HepG2 (cell line): Measurements from ENCODE around the gene ADGRG4. TPM values are rescaled to one million over a fixed set of nuclear protein-coding genes. Genes with fewer than 3 reads are reported as not detected.

Experiments used
- ATAC-seq: fragments of 200-7000 bp; cut with Tn5 transposase; 3 replicates; pipeline ENCODE4 v1.9.1; 2020; ENCODE audit warnings: mild to moderate bottlenecking, moderate library complexity
- BruUV-seq: library from RNA; stranded (reverse); fragments of 400-500 nt; replicated peaks from 2 replicates; lab custom pipeline; 2021; lab: Mats Ljungman, UMichigan
- CTCF ChIA-PET: fragments of 300-600 bp; formaldehyde crosslinking; extraction: SDS; loops from one replicate; lab custom pipeline; 2021; ENCODE audit warnings: low total read pairs, inconsistent platforms, low intra/inter-chr PET ratio; lab: Yijun Ruan, JAX
- POLR2A ChIA-PET: fragments of 350-600 bp; sonication (Branson Sonifier 250); formaldehyde crosslinking; loops from one replicate; lab custom pipeline; 2020; ENCODE audit warnings: antibody characterized with exemption, inconsistent platforms; lab: Yijun Ruan, JAX
- DNase-seq: peaks from one replicate; pipeline ENCODE4 v3.0.0-alpha.2; 2015; ENCODE audit warnings: low spot score
- FAIRE-seq: peaks from 3 replicates; lab custom pipeline; 2011; peaks lifted over from hg19 to GRCh38; lab: Jason Lieb, UNC
- H2AFZ ChIP-seq: one replicate; pipeline ENCODE4 v1.6.1; 2011; ENCODE audit warnings: low read length, inconsistent platforms
- H3K27ac ChIP-seq: fragments of 300-600 bp; 3 replicates; pipeline ENCODE4 v1.8.0; 2011; ENCODE audit warnings: mixed run types, mild to moderate bottlenecking, mixed read lengths, low read length, inconsistent platforms; ENCODE audit not compliant: insufficient read depth; ENCODE audit errors: extremely low read length
- H3K27me3 ChIP-seq, 2 experiments: fragments of 200-600 bp in 1 of 2; 2 replicates in 1 of 2; 3 replicates in 1 of 2; pipeline versions ENCODE4 v1.6.0 to v1.8.0; 2011; ENCODE audit warnings: low read length in 2 of 2, mild to moderate bottlenecking in 2 of 2, moderate library complexity in 2 of 2, inconsistent platforms in 1 of 2; ENCODE audit not compliant: insufficient read depth in 2 of 2, control insufficient read depth in 1 of 2
- H3K36me3 ChIP-seq, 2 experiments: fragments of 200-600 bp in 1 of 2; replicated peaks in 1 of 2; 2 replicates in 1 of 2; 3 replicates in 1 of 2; pipeline versions ENCODE4 v1.5.1 to v1.8.0; 2011; ENCODE audit warnings: low read length in 2 of 2, inconsistent platforms in 1 of 2; ENCODE audit not compliant: insufficient read depth in 2 of 2, control insufficient read depth in 1 of 2
- H3K4me1 ChIP-seq: 2 replicates; pipeline ENCODE4 v1.5.1; 2012; ENCODE audit warnings: low read length, inconsistent platforms; ENCODE audit not compliant: insufficient read depth
- H3K4me2 ChIP-seq: 2 replicates; pipeline ENCODE4 v1.6.0; 2011; ENCODE audit warnings: low read depth, low read length, inconsistent platforms
- H3K4me3 ChIP-seq, 3 experiments: fragments of 200-600 bp in 1 of 3; sonication (generic), shearing (Covaris generic) in 1 of 3; replicated peaks in 1 of 3; 2 replicates each; pipeline ENCODE4 v1.5.1; 2011 to 2016; ENCODE audit warnings: low read length in 3 of 3, inconsistent platforms in 2 of 3, low read depth in 2 of 3, mild to moderate bottlenecking in 2 of 3, control low read depth in 1 of 3, mixed read lengths in 1 of 3; ENCODE audit not compliant: insufficient read depth in 1 of 3
- H3K79me2 ChIP-seq: one replicate; pipeline ENCODE4 v1.6.1; 2011; ENCODE audit warnings: low read length, inconsistent platforms; ENCODE audit not compliant: insufficient read depth
- H3K9ac ChIP-seq: 2 replicates; pipeline ENCODE4 v1.6.0; 2011; ENCODE audit warnings: mild to moderate bottlenecking, low read depth, low read length, inconsistent platforms; ENCODE audit not compliant: insufficient read depth
- H3K9me3 ChIP-seq: 2 replicates; pipeline ENCODE4 v1.5.1; 2012; ENCODE audit warnings: mild to moderate bottlenecking, low read length
- H4K20me1 ChIP-seq: 2 replicates; pipeline ENCODE4 v1.6.0; 2011; ENCODE audit warnings: inconsistent platforms, mild to moderate bottlenecking, low read length, moderate library complexity; ENCODE audit not compliant: insufficient read depth
- CENPX ChIP-seq: sonication (generic); formaldehyde crosslinking; IDR thresholded peaks from 2 replicates; pipeline ENCODE4 v1.9.0; 2021; ENCODE audit warnings: mild to moderate bottlenecking, missing genetic modification reagents, moderate library complexity
- MXI1 ChIP-seq: IDR thresholded peaks from 3 replicates; pipeline ENCODE4 v1.6.1; 2012; ENCODE audit warnings: low read depth, low read length, inconsistent platforms, borderline replicate concordance
- MZF1 ChIP-seq: sonication (generic); formaldehyde crosslinking; IDR thresholded peaks from 2 replicates; pipeline ENCODE4 v1.8.1; 2023; ENCODE audit warnings: mild to moderate bottlenecking, missing genetic modification reagents, borderline replicate concordance
- NFE2L2 ChIP-seq: fragments of 150-350 bp; IDR thresholded peaks from 2 replicates; pipeline ENCODE4 v1.6.1; 2014; ENCODE audit warnings: low read length
- PHF5A ChIP-seq: IDR thresholded peaks from one replicate; pipeline ENCODE4 v1.6.1; 2018; ENCODE audit warnings: low read depth, missing genetic modification reagents; ENCODE audit not compliant: unreplicated experiment
- PITX1 ChIP-seq: sonication (generic); formaldehyde crosslinking; IDR thresholded peaks from 2 replicates; pipeline ENCODE4 v1.5.1; 2020; ENCODE audit warnings: mild to moderate bottlenecking, missing genetic modification reagents
- RFX3 ChIP-seq: IDR thresholded peaks from 2 replicates; pipeline ENCODE4 v1.6.1; 2016; ENCODE audit warnings: missing biosample characterization, missing genetic modification reagents
- SUZ12 ChIP-seq: fragments of 150-350 bp; IDR thresholded peaks from 2 replicates; pipeline ENCODE4 v1.6.1; 2014; ENCODE audit warnings: low read depth, low read length
- TBP ChIP-seq: sonication (generic); formaldehyde crosslinking; IDR thresholded peaks from 2 replicates; pipeline ENCODE4 v1.5.0; 2020; ENCODE audit warnings: missing genetic modification reagents
- THRA ChIP-seq: sonication (generic); formaldehyde crosslinking; IDR thresholded peaks from 2 replicates; pipeline ENCODE4 v1.4.0; 2020; ENCODE audit warnings: missing genetic modification reagents, borderline replicate concordance
- WIZ ChIP-seq: sonication (generic); formaldehyde crosslinking; IDR thresholded peaks from 2 replicates; pipeline ENCODE4 v1.5.1; 2020; ENCODE audit warnings: mild to moderate bottlenecking, missing genetic modification reagents
- ZBTB42 ChIP-seq: sonication (generic); formaldehyde crosslinking; IDR thresholded peaks from 2 replicates; pipeline ENCODE4 v1.5.0; 2020; ENCODE audit warnings: mild to moderate bottlenecking, missing genetic modification reagents
- ZNF225 ChIP-seq: sonication (generic); formaldehyde crosslinking; IDR thresholded peaks from 2 replicates; pipeline ENCODE4 v1.4.0; 2020; ENCODE audit warnings: mild to moderate bottlenecking, missing genetic modification reagents
- ZNF383 ChIP-seq: sonication (generic); formaldehyde crosslinking; IDR thresholded peaks from 2 replicates; pipeline ENCODE4 v1.4.0; 2020; ENCODE audit warnings: missing genetic modification reagents, mild to moderate bottlenecking, borderline replicate concordance
- ZNF549 ChIP-seq: sonication (generic); formaldehyde crosslinking; IDR thresholded peaks from 2 replicates; pipeline ENCODE4 v1.5.0; 2020; ENCODE audit warnings: missing genetic modification reagents
- ZNF639 ChIP-seq: conservative IDR thresholded peaks from 2 replicates; pipeline ENCODE4 v1.6.1; 2018; ENCODE audit warnings: missing genetic modification reagents
- ZNF772 ChIP-seq: sonication (generic); formaldehyde crosslinking; IDR thresholded peaks from 2 replicates; pipeline ENCODE4 v1.5.0; 2020; ENCODE audit warnings: mild to moderate bottlenecking, missing genetic modification reagents
- WGBS: methylation state at CpG from one replicate; pipeline ENCODE4 v1.1.6; 2017; ENCODE audit warnings: low lambda C conversion rate; 5-methylcytosine and 5-hydroxymethylcytosine counted together
- in situ Hi-C: cut with HindIII; loops from 2 replicates; pipeline ENCODE4 v1.10.0; 2017; ENCODE audit warnings: low pct_unique_long_range_greater_than_20kb; ENCODE audit not compliant: extremely low pct_ligation_motif_present
- intact Hi-C: fragments of 100-400 bp; cut with micrococcal nuclease; formaldehyde crosslinking; loops from one replicate; pipeline ENCODE4 v1.10.0; 2022; ENCODE audit not compliant: unreplicated experiment
- polyA plus RNA-seq, 8 experiments: library from polyadenylated mRNA; depleted of rRNA in 3 of 8; stranded (reverse) in 7 of 8; unstranded in 1 of 8; fragments of >200 nt; fragmentation: Illumina TruSeq in 4 of 8; extraction: Trizol in 4 of 8; gene quantifications; 2 replicates each; pipeline versions ENCODE4 v1.2.1 to v1.2.3, GENCODE V29; 2011 to 2016; ENCODE audit warnings: low read depth in 4 of 8, missing spikeins in 1 of 8, mixed read lengths in 1 of 8; ENCODE audit not compliant: insufficient read depth in 1 of 8
- total RNA-seq, 5 experiments: library from RNA; depleted of rRNA; stranded (reverse); fragments of >200 nt; fragmentation: Illumina TruSeq; extraction: Trizol; gene quantifications; 2 replicates each; pipeline ENCODE4 v1.2.3, GENCODE V29; 2016; ENCODE audit warnings: low read depth in 1 of 5
- TF ChIP-seq, protein P1 (sequence below): sonication (generic); formaldehyde crosslinking; IDR thresholded peaks from 2 replicates; pipeline ENCODE4 v1.5.1; 2020; ENCODE audit warnings: missing genetic modification reagents, mild to moderate bottlenecking, borderline replicate concordance

Gene ADGRG4
- total and polyA plus RNA-seq, 2 of the 13 experiments (the other 11 are each of a cell fraction or from before 2014, with no cell fraction given), result not detected

DNA sequence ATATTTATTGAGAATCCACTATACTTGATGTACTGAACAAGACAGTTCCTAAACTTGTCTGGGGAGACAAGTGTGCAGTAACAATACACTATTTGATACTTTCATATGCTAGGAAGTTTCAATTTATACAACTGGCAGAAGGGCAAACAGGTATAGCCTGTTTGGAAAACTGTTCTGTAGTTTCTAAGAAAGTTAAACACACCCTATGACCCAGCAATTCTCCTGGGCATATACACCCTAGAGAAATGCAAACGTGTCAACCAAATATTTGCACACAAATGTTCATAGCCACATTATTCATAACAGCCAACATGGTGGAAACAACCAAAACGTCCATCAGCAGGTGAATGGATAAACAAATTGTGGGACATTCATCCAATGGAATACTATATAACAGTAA, 123.0 kb downstream of the ADGRG4 start (continued):
- TF ChIP-seq SUZ12, result no peak
- no peak for TF ChIP-seq THRA

- no peaks in the 10 kb centered on the region for H3K4me1 ChIP-seq
- H3K36me3 ChIP-seq, result no peaks in the 10 kb centered on the region
- CTCF ChIA-PET, result no interaction called here
- TF ChIP-seq RFX3 (CRISPR knock-in tag), result no peak
- TF ChIP-seq ZNF383 (CRISPR knock-in tag), result no peak
- TF ChIP-seq ZNF639, result no peak
- no peak for TF ChIP-seq ZNF772 (CRISPR knock-in tag)
- no peak for TF ChIP-seq PITX1
- TF ChIP-seq WIZ (CRISPR knock-in tag), result no peak
- no peak for TF ChIP-seq NFE2L2
- TF ChIP-seq TBP (CRISPR knock-in tag), result no peak
- TF ChIP-seq PHF5A (CRISPR knock-in tag), result no peak
- no peak for TF ChIP-seq SUZ12
- TF ChIP-seq, protein P1, sequence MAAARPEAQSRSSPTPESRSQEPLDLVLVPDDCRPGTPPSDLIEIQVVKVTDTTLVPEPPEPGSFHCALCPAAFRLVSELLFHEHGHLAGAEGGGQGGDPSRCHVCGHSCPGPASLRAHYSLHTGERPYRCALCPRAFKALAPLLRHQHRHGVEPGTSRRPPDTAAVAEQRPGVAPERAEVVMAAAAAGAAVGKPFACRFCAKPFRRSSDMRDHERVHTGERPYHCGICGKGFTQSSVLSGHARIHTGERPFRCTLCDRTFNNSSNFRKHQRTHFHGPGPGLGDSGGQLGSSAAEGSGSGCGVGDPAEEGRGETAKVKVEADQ (CRISPR knock-in tag), result no peak
- no peak for TF ChIP-seq CENPX (CRISPR knock-in tag)
- no peak for TF ChIP-seq ZNF225 (CRISPR knock-in tag)
- TF ChIP-seq MZF1 (CRISPR knock-in tag), result no peak
- no peak for TF ChIP-seq ZNF549 (CRISPR knock-in tag)
- no peak for TF ChIP-seq ZBTB42
- no peak for TF ChIP-seq MXI1
- no peak for FAIRE-seq
- no peak overlapping the region for H3K4me2 ChIP-seq
- WGBS, result 3% methylated on average over 2 of the region's 2 CpGs
- intact Hi-C loops, result no loop called here
- H2AFZ ChIP-seq, result no peak overlapping the region
- H3K27ac ChIP-seq, result no peak overlapping the region
- DNase-seq, result no peak
- no peaks in the 10 kb centered on the region for H3K79me2 ChIP-seq
- no peak overlapping the region for H3K4me3 ChIP-seq
- no peak overlapping the region for H3K9ac ChIP-seq
- no peaks in the 10 kb centered on the region for H4K20me1 ChIP-seq
- ATAC-seq, result no peak
- H3K9me3 ChIP-seq, result no peaks in the 10 kb centered on the region
- POLR2A ChIA-PET, result no interaction called here
- in situ Hi-C loops, result no loop called here
- H3K27me3 ChIP-seq, result no peaks in the 10 kb centered on the region
- no TSS peak for BruUV-seq
Observed at GRCh38 chrX:136425996-136426395, 125.2 kb downstream of the ADGRG4 start.
